CD4-positive, alpha-beta memory T cell (primary cell): ENCODE measurements around the gene LEFTY1. TPM values are rescaled to one million over a fixed set of nuclear protein-coding genes. Genes with fewer than 3 reads are reported as not detected.
A peak's percentile ranks its signal among the peaks of the same experiment; 100 is the strongest.

Experiments
- CTCF ChIA-PET: fragments of 350-600 bp; sonication (Branson Sonifier 250); formaldehyde crosslinking; loops from one replicate; lab custom pipeline; 2021; ENCODE audit warnings: inconsistent platforms; ENCODE audit not compliant: partially characterized antibody; lab: Charles Lee
- POLR2A ChIA-PET: fragments of 350-600 bp; sonication (Branson Sonifier 250); formaldehyde crosslinking; loops from one replicate; lab custom pipeline; 2021; ENCODE audit not compliant: partially characterized antibody; lab: Charles Lee
- DNase-seq, 5 donors: peaks; one replicate each; pipeline versions ENCODE4 v3.0.0 to v3.0.0-alpha.2; 2020 to 2022; ENCODE audit warnings: mixed read lengths in 1 of 5
- H3K27ac ChIP-seq: one replicate; pipeline ENCODE4 v1.7.0; 2013; ENCODE audit warnings: low read depth, low read length
- H3K27me3 ChIP-seq: 2 replicates; pipeline ENCODE4 v1.7.0; 2013; ENCODE audit warnings: mild to moderate bottlenecking, low read length, moderate library complexity; ENCODE audit not compliant: insufficient read depth
- H3K36me3 ChIP-seq: 2 replicates; pipeline ENCODE4 v1.7.0; 2013; ENCODE audit warnings: mild to moderate bottlenecking, low read length, moderate library complexity; ENCODE audit not compliant: insufficient read depth
- H3K4me1 ChIP-seq: 2 replicates; pipeline ENCODE4 v1.7.0; 2013; ENCODE audit warnings: mild to moderate bottlenecking, low read length, moderate library complexity; ENCODE audit not compliant: insufficient read depth
- H3K4me3 ChIP-seq, 2 donors: one replicate each; pipeline ENCODE4 v1.7.0; 2013; ENCODE audit warnings: low read length in 2 of 2, mild to moderate bottlenecking in 1 of 2
- H3K9me3 ChIP-seq, 2 donors: one replicate each; pipeline ENCODE4 v1.7.0; 2013; ENCODE audit warnings: low read length in 2 of 2, control low read depth in 1 of 2; ENCODE audit not compliant: control insufficient read depth in 1 of 2
- H3K27ac Mint-ChIP-seq, 7 donors: one replicate each; pipeline ENCODE4 v1.8.0; 2020 to 2021; ENCODE audit warnings: mixed read lengths in 7 of 7, mild to moderate bottlenecking in 6 of 7, inconsistent platforms in 3 of 7, moderate library complexity in 3 of 7
- H3K27me3 Mint-ChIP-seq, 2 donors: one replicate each; pipeline ENCODE4 v1.8.0; 2020 to 2021; ENCODE audit warnings: mixed read lengths in 2 of 2
- H3K36me3 Mint-ChIP-seq, 2 donors: one replicate each; pipeline ENCODE4 v1.8.0; 2020 to 2021; ENCODE audit warnings: mixed read lengths in 2 of 2, inconsistent platforms in 1 of 2, mild to moderate bottlenecking in 1 of 2
- H3K4me1 Mint-ChIP-seq, 4 donors: one replicate each; pipeline ENCODE4 v1.8.0; 2020 to 2021; ENCODE audit warnings: mixed read lengths in 4 of 4, mild to moderate bottlenecking in 1 of 4
- H3K4me3 Mint-ChIP-seq, 8 donors: one replicate each; pipeline ENCODE4 v1.8.0; 2020 to 2021; ENCODE audit warnings: mixed read lengths in 8 of 8, mild to moderate bottlenecking in 7 of 8, moderate library complexity in 6 of 8, inconsistent platforms in 3 of 8
- H3K9me3 Mint-ChIP-seq, 8 donors: one replicate each; pipeline ENCODE4 v1.8.0; 2020 to 2021; ENCODE audit warnings: mixed read lengths in 8 of 8, mild to moderate bottlenecking in 5 of 8, inconsistent platforms in 3 of 8, moderate library complexity in 1 of 8
- intact Hi-C: fragments of 100-400 bp; cut with micrococcal nuclease; formaldehyde crosslinking; loops from one replicate; pipeline ENCODE4 v1.15.1; 2023
- polyA plus RNA-seq, 2 donors: library from polyadenylated mRNA; unstranded; fragments of 300-500 nt; fragmentation: Illumina TruSeq; gene quantifications; one replicate each; pipeline ENCODE4 v1.2.3, GENCODE V29; 2021
- total RNA-seq, 2 experiments: library from RNA; stranded (reverse); gene quantifications; one replicate each; pipeline ENCODE4 v1.2.3, GENCODE V29; 2021

Gene LEFTY1
- total and polyA plus RNA-seq, 4 experiments from 2014 or later, result 0.55 to 0.75 TPM; not detected in 2

DNA sequence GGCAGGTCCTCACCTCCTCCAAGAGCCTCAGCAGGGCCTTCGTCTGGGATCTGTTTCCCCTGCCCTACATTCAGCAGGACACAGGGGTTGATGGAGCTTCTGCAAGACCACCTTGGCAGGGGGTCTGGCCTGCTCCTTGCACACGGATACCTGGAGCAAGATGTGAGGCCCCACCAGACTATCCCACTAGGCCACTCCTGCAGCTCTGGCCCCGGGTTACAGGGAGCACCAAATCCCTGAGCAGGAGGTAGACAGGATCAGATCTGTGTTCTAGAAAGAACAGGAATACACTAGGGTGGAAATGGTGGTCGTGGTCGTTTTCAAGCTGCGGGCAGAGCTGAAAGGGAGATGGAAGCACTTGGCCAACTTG lies 45.5 kb downstream of the LEFTY1 start:
- intact Hi-C loops, result loop anchor here (5.0 to 10.0 kb wide), 3 partner anchors 39 to 369 kb away; partner anchors contain the start of gene TMEM63A

DNA sequence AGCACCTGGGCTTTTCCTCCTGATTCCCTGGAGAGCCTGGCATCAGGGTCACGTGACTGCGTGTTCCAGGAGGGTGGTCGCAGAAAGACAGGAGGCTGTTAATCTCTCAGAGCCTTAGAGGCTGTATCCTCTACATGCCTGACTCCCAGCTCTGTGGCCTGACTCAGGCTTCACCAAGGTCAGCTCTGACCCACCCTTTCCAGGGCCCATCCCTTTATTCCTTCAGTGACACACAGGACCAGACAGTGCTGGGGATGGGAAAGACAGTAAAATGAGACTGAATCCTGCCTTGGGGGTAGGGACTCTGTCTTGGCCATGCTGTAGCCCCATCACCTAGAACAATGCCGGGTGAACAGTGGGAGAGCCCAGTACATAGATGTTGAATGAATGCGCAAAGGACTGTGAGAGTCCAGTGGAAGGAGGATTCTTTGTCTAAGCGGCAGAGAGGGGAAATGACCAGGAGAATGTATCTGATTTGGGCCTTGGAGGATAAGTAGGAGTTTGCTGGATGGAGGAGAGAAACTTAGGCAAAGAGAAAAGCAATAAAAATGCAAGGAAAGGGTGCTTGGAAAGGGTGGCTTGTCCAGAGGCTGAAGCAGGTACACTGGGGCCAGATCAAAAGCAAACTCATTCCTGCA lies 46.0 kb downstream of the LEFTY1 start:
- Histone ChIP-seq H3K4me1 (peaks cover 16% of the 10 kb centered on the region), H3K36me3 (peaks cover 22% of the 10 kb centered on the region), H3K27me3 (no peaks in the 10 kb centered on the region), H3K4me3 (no peak overlapping the region), H3K27ac (no peak overlapping the region), H3K9me3 (no peaks in the 10 kb centered on the region)
- Mint-ChIP-seq H3K27ac (peak overlapping the region in 5 of 7 donors; percentile 7 to 54 (median 31)), H3K27me3 (no peaks in the 10 kb centered on the region), H3K36me3 (peaks cover under 1 to 21% of the 10 kb centered on the region in 2 donors), H3K4me1 (peaks cover 13 to 41% (median 24%) of the 10 kb centered on the region in 4 donors), H3K9me3 (no peaks in the 10 kb centered on the region), H3K4me3 (no peak overlapping the region)
- intact Hi-C loops, result loop anchor here (5.0 to 10.0 kb wide), 3 partner anchors 39 to 368 kb away; partner anchors contain the start of gene TMEM63A
- POLR2A ChIA-PET, result interaction anchor here (1.0 to 2.8 kb wide), 10 partner anchors 12 to 156 kb away, joined by 3 to 16 read pairs (median 5); partner anchors contain the start of genes EPHX1, SDE2 and SRP9
- no peak for DNase-seq
- CTCF ChIA-PET, result no interaction called here

More for the DNA sequence above, 45.5 kb downstream of the LEFTY1 start:
- POLR2A ChIA-PET, result interaction anchor here (0.8 to 2.8 kb wide), 10 partner anchors 12 to 156 kb away, joined by 3 to 16 read pairs (median 6); partner anchors contain the start of genes EPHX1, SDE2, SRP9 and TMEM63A
- H3K36me3 Mint-ChIP-seq, result peaks cover 6 to 26% of the 10 kb centered on the region in 2 donors
- no peaks in the 10 kb centered on the region for H3K9me3 Mint-ChIP-seq
- no peak overlapping the region for H3K4me3 Mint-ChIP-seq
- no peak for DNase-seq
- H3K4me3 ChIP-seq, result no peak overlapping the region
- peaks cover 20% of the 10 kb centered on the region for H3K4me1 ChIP-seq
- peaks cover 25% of the 10 kb centered on the region for H3K36me3 ChIP-seq
- H3K27me3 ChIP-seq, result no peaks in the 10 kb centered on the region
- H3K9me3 ChIP-seq, result no peaks in the 10 kb centered on the region
- CTCF ChIA-PET, result interaction anchor here (1.0 kb wide), 1 partner anchor 68 kb away, joined by 4 read pairs; no protein-coding TSS in a partner anchor
- no peaks in the 10 kb centered on the region for H3K27me3 Mint-ChIP-seq
- H3K27ac ChIP-seq, result no peak overlapping the region
- peaks cover 18 to 46% (median 29%) of the 10 kb centered on the region in 4 donors for H3K4me1 Mint-ChIP-seq
- peak overlapping the region in 4 of 7 donors; percentile 31 to 81 (median 48) for H3K27ac Mint-ChIP-seq

DNA sequence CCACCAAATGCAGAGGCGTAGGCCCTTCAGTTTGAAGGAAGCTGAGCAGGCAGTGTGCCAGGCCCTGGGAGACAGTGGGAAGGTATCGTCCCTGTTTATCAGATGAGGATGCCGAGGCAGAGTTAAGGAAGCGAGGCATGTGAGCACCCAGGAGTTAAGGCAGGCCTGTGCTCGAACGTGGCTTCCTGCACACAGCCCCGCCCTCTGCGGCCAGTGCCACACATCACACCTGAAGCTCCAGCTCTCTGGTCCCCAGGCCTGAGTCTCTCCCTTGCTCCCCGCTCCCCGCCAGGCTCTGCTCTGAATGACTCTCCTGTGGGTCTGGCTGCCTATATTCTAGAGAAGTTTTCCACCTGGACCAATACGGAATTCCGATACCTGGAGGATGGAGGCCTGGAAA lies 46.9 kb downstream of the LEFTY1 start:
- peak in 2 of 5 donors; percentile 27 to 50 for DNase-seq
- no peak overlapping the region for H3K4me3 ChIP-seq
- intact Hi-C loops, result loop anchor here (5.0 to 10.0 kb wide), 3 partner anchors 40 to 367 kb away; partner anchors contain the start of gene TMEM63A
- Mint-ChIP-seq H3K27me3 (no peaks in the 10 kb centered on the region), H3K9me3 (no peaks in the 10 kb centered on the region), H3K27ac (peak overlapping the region in 6 of 7 donors; percentile 29 to 66 (median 42)), H3K4me1 (peaks cover 13 to 35% (median 23%) of the 10 kb centered on the region in 4 donors), H3K4me3 (peak overlapping the region in 1 of 8 donors; percentile 7), H3K36me3 (peaks cover 0 to 14% of the 10 kb centered on the region in 2 donors)
- POLR2A ChIA-PET, result interaction anchor here (0.7 to 2.8 kb wide), 11 partner anchors 15 to 367 kb away, joined by 3 to 16 read pairs (median 3); partner anchors contain the start of gene SRP9
- CTCF ChIA-PET, result interaction anchor here (0.7 to 1.1 kb wide), 2 partner anchors 106 to 363 kb away, joined by 3 read pairs; no protein-coding TSS in a partner anchor
- H3K36me3 ChIP-seq, result peaks cover 15% of the 10 kb centered on the region
- no peaks in the 10 kb centered on the region for H3K27me3 ChIP-seq
- H3K27ac ChIP-seq, result no peak overlapping the region
- no peaks in the 10 kb centered on the region for H3K9me3 ChIP-seq
- peaks cover 16% of the 10 kb centered on the region for H3K4me1 ChIP-seq

DNA sequence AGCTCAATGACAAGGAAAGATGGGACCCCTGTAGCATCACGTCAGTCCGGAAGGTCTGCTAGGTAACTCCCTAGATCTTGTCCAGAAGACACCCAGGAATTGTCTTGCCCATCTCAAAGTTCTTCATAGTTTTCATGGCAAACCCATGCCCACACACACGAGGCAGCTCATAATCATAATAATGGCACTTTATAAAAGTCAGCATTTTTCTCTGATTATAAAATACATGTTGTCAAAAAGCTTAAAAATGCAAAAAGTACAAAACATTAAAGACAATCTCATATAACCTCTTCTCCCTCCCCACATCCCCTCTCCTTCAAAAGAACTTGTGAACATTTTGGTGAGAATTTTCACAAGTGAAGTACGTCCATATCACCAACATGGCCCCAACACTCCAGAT lies 48.2 kb downstream of the LEFTY1 start:
- intact Hi-C loops, result loop anchor here (5.0 to 10.0 kb wide), 3 partner anchors 42 to 366 kb away; partner anchors contain the start of gene TMEM63A
- Histone ChIP-seq H3K27ac (no peak overlapping the region), H3K4me1 (peaks cover 16% of the 10 kb centered on the region), H3K4me3 (no peak overlapping the region), H3K9me3 (no peaks in the 10 kb centered on the region), H3K27me3 (no peaks in the 10 kb centered on the region), H3K36me3 (peaks cover 2% of the 10 kb centered on the region)
- ChIA-PET POLR2A (interaction anchor here (0.6 to 3.0 kb wide), 11 partner anchors 11 to 70 kb away, joined by 3 to 17 read pairs (median 5); partner anchors contain the start of genes EPHX1, SRP9 and TMEM63A), CTCF (interaction anchor here (0.9 to 1.6 kb wide), 4 partner anchors 37 to 122 kb away, joined by 3 to 6 read pairs (median 4); no protein-coding TSS in a partner anchor)
- H3K36me3 Mint-ChIP-seq, result peaks cover 0 to 2% of the 10 kb centered on the region in 2 donors
- peaks cover 13 to 35% (median 23%) of the 10 kb centered on the region in 4 donors for H3K4me1 Mint-ChIP-seq
- H3K9me3 Mint-ChIP-seq, result no peaks in the 10 kb centered on the region
- peak overlapping the region in 6 of 7 donors; percentile 9 to 74 (median 55) for H3K27ac Mint-ChIP-seq
- H3K27me3 Mint-ChIP-seq, result no peaks in the 10 kb centered on the region
- no peak for DNase-seq
- no peak overlapping the region for H3K4me3 Mint-ChIP-seq

DNA sequence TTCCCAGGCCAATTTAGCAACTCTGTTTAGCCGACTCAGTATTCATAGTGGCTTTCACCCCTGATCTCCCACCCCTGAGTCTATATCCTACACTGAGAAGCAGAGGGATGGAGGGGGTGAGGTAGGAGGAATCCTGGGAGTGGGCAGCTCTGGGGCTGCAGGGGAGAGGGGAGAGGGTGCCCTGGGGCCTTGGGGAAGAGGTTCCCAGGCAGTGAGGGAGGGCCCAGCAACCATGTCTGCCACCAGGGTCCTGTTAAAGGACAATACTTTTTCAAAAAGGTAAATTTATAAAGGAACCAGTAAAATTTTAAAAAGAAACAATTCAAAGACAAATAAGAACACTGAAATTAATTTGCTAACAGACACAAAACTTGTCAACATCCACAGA lies 48.7 kb downstream of the LEFTY1 start:
- intact Hi-C loops, result loop anchor here (5.0 to 10.0 kb wide), 3 partner anchors 42 to 365 kb away; partner anchors contain the start of gene TMEM63A
- Mint-ChIP-seq H3K36me3 (peaks cover 0 to 2% of the 10 kb centered on the region in 2 donors), H3K4me1 (peaks cover 13 to 35% (median 23%) of the 10 kb centered on the region in 4 donors), H3K27me3 (no peaks in the 10 kb centered on the region), H3K9me3 (no peaks in the 10 kb centered on the region), H3K4me3 (no peak overlapping the region), H3K27ac (peak overlapping the region in 4 of 7 donors; percentile 18 to 53 (median 42))
- POLR2A ChIA-PET, result interaction anchor here (0.6 to 3.0 kb wide), 10 partner anchors 12 to 71 kb away, joined by 3 to 17 read pairs (median 4); partner anchors contain the start of genes EPHX1, SRP9 and TMEM63A
- Histone ChIP-seq H3K4me1 (peaks cover 16% of the 10 kb centered on the region), H3K27me3 (no peaks in the 10 kb centered on the region), H3K36me3 (no peaks in the 10 kb centered on the region), H3K27ac (no peak overlapping the region), H3K9me3 (no peaks in the 10 kb centered on the region), H3K4me3 (no peak overlapping the region)
- CTCF ChIA-PET, result interaction anchor here (0.9 to 1.6 kb wide), 4 partner anchors 37 to 123 kb away, joined by 3 to 6 read pairs (median 4); no protein-coding TSS in a partner anchor
- no peak for DNase-seq

DNA sequence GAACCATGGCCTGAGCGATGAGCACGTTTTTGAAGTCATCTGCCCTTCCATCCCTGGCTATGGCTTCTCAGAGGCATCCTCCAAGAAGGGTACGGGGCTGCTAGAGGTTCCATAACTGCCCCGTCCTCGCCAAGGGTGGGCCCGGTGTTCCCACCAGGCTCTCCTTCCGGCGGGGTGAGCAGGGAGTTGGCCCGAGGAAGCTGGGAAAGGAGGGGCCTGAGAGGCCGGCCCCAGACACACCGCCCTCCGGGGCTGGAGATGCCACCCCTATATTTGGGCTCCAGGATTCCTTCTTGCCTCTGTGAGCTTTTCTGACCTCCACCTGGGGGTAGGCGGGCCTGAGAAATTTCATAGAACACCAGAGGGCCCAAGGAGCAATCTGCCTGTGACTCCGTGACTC lies 50.2 kb downstream of the LEFTY1 start:
- DNase-seq, result no peak
- Mint-ChIP-seq H3K4me3 (no peak overlapping the region), H3K27ac (no peak overlapping the region), H3K9me3 (no peaks in the 10 kb centered on the region), H3K4me1 (peaks cover 13 to 29% (median 23%) of the 10 kb centered on the region in 4 donors), H3K27me3 (no peaks in the 10 kb centered on the region), H3K36me3 (no peaks in the 10 kb centered on the region)
- ChIA-PET POLR2A (interaction anchor here (0.8 to 3.0 kb wide), 5 partner anchors 13 to 83 kb away, joined by 3 to 17 read pairs (median 3); partner anchors contain the start of gene SRP9), CTCF (no interaction called here)
- no peaks in the 10 kb centered on the region for H3K9me3 ChIP-seq
- no peaks in the 10 kb centered on the region for H3K36me3 ChIP-seq
- no peaks in the 10 kb centered on the region for H3K27me3 ChIP-seq
- intact Hi-C loops, result no loop called here
- no peak overlapping the region for H3K27ac ChIP-seq
- no peak overlapping the region for H3K4me3 ChIP-seq
- H3K4me1 ChIP-seq, result peaks cover 16% of the 10 kb centered on the region
